HEK293 (cell line): Measurements from ENCODE around the gene SLC17A5.

Experiments used
- CTCF ChIA-PET: fragments of 350-600 bp; formaldehyde crosslinking; extraction: SDS; loops from one replicate; lab custom pipeline; 2021; ENCODE audit warnings: antibody characterized with exemption; lab: Yijun Ruan, JAX
- POLR2A ChIA-PET: fragments of 300-600 bp; formaldehyde crosslinking; extraction: SDS; loops from one replicate; lab custom pipeline; 2020; ENCODE audit warnings: antibody characterized with exemption, inconsistent platforms; lab: Yijun Ruan, JAX
- H3K27ac ChIP-seq: fragments of 200-500 bp; sonication (Bioruptor generic); 2 replicates; pipeline ENCODE4 v1.5.1; 2014; ENCODE audit warnings: low read depth, low read length, control low read depth, inconsistent platforms; ENCODE audit errors: extremely low read depth
- H3K36me3 ChIP-seq, 2 experiments: fragments of 200-500 bp in 1 of 2; sonication (Bioruptor generic) in 1 of 2; 1 replicate in 1 of 2; 2 replicates in 1 of 2; pipeline ENCODE4 v1.5.1; 2014 to 2017; ENCODE audit warnings: inconsistent platforms in 2 of 2, low read length in 2 of 2; ENCODE audit not compliant: control insufficient read depth in 2 of 2, insufficient read depth in 1 of 2
- H3K4me1 ChIP-seq: fragments of 200-500 bp; sonication (Bioruptor generic); 2 replicates; pipeline ENCODE4 v1.5.1; 2014; ENCODE audit warnings: mild to moderate bottlenecking, low read length, inconsistent platforms; ENCODE audit not compliant: control insufficient read depth, insufficient read depth
- H3K4me3 ChIP-seq: 2 replicates; pipeline ENCODE4 v1.5.1; 2011; ENCODE audit warnings: low read depth, mild to moderate bottlenecking, control low read depth, low read length, moderate library complexity
- H3K9me3 ChIP-seq: fragments of 200-500 bp; sonication (Bioruptor generic); 2 replicates; pipeline ENCODE4 v1.5.1; 2014; ENCODE audit warnings: low read depth, low read length, inconsistent platforms; ENCODE audit not compliant: control insufficient read depth, insufficient read depth
- CTCF ChIP-seq: fragments of 450-650 bp; formaldehyde crosslinking; IDR thresholded peaks from 2 replicates; pipeline ENCODE4 v1.5.1; 2016; ENCODE audit warnings: missing biosample characterization, missing genetic modification characterization
- EGR2 ChIP-seq: fragments of 450-650 bp; formaldehyde crosslinking; IDR thresholded peaks from 2 replicates; pipeline ENCODE4 v1.5.1; 2016; ENCODE audit warnings: low read depth, missing biosample characterization, missing genetic modification characterization
- KLF10 ChIP-seq: fragments of 450-650 bp; IDR thresholded peaks from 2 replicates; pipeline ENCODE4 v1.5.1; 2018; ENCODE audit warnings: missing biosample characterization, mild to moderate bottlenecking, missing genetic modification characterization
- SETDB1 ChIP-seq: IDR thresholded peaks from one replicate; pipeline ENCODE4 v1.6.1; 2017; ENCODE audit warnings: mild to moderate bottlenecking, low read length, moderate library complexity, mixed read lengths; ENCODE audit not compliant: insufficient read length
- SP7 ChIP-seq: fragments of 450-650 bp; formaldehyde crosslinking; IDR thresholded peaks from 2 replicates; pipeline ENCODE4 v1.5.1; 2016; ENCODE audit warnings: missing biosample characterization, missing genetic modification characterization
- ZBTB48 ChIP-seq: fragments of 450-650 bp; formaldehyde crosslinking; IDR thresholded peaks from 2 replicates; pipeline ENCODE4 v1.5.1; 2016; ENCODE audit warnings: missing biosample characterization, missing genetic modification characterization
- ZFP37 ChIP-seq: fragments of 450-650 bp; formaldehyde crosslinking; IDR thresholded peaks from 2 replicates; pipeline ENCODE4 v1.5.1; 2016; ENCODE audit warnings: missing biosample characterization, missing genetic modification characterization
- ZFP41 ChIP-seq: fragments of 450-650 bp; formaldehyde crosslinking; IDR thresholded peaks from 2 replicates; pipeline ENCODE4 v1.5.1; 2016; ENCODE audit warnings: missing biosample characterization, missing genetic modification characterization, borderline replicate concordance
- ZNF146 ChIP-seq: fragments of 450-650 bp; formaldehyde crosslinking; IDR thresholded peaks from 2 replicates; pipeline ENCODE4 v1.5.1; 2016; ENCODE audit warnings: missing biosample characterization, missing genetic modification characterization
- ZNF18 ChIP-seq: fragments of 450-650 bp; formaldehyde crosslinking; IDR thresholded peaks from 2 replicates; pipeline ENCODE4 v1.5.1; 2016; ENCODE audit warnings: missing biosample characterization, missing genetic modification characterization
- ZNF202 ChIP-seq: fragments of 450-650 bp; formaldehyde crosslinking; IDR thresholded peaks from 2 replicates; pipeline ENCODE4 v1.5.1; 2016; ENCODE audit warnings: missing biosample characterization, missing genetic modification characterization, borderline replicate concordance
- ZNF248 ChIP-seq: fragments of 450-650 bp; formaldehyde crosslinking; IDR thresholded peaks from 2 replicates; pipeline ENCODE4 v1.5.1; 2017; ENCODE audit warnings: missing biosample characterization, missing genetic modification characterization
- ZNF354C ChIP-seq: fragments of 450-650 bp; formaldehyde crosslinking; IDR thresholded peaks from 2 replicates; pipeline ENCODE4 v1.5.1; 2016; ENCODE audit warnings: missing biosample characterization, missing genetic modification characterization, low read depth, borderline replicate concordance
- ZNF658 ChIP-seq: fragments of 450-650 bp; formaldehyde crosslinking; IDR thresholded peaks from 2 replicates; pipeline ENCODE4; 2016; ENCODE audit warnings: missing biosample characterization, missing genetic modification characterization
- ZNF768 ChIP-seq: fragments of 450-650 bp; formaldehyde crosslinking; IDR thresholded peaks from 2 replicates; pipeline ENCODE4 v1.5.1; 2018; ENCODE audit warnings: missing biosample characterization, mild to moderate bottlenecking, missing genetic modification characterization
- ZNF776 ChIP-seq: fragments of 450-650 bp; formaldehyde crosslinking; IDR thresholded peaks from 2 replicates; pipeline ENCODE4 v1.5.0; 2017; ENCODE audit warnings: missing biosample characterization, missing genetic modification characterization, borderline replicate concordance
- ZNF843 ChIP-seq: fragments of 450-650 bp; formaldehyde crosslinking; IDR thresholded peaks from 2 replicates; pipeline ENCODE4 v1.5.1; 2016; ENCODE audit warnings: missing biosample characterization, missing genetic modification characterization
- TF ChIP-seq, protein P1 (sequence below): fragments of 450-650 bp; formaldehyde crosslinking; IDR thresholded peaks from 2 replicates; pipeline ENCODE4 v1.5.1; 2016; ENCODE audit warnings: missing biosample characterization, missing genetic modification characterization
- TF ChIP-seq, protein P2 (sequence below): fragments of 450-650 bp; formaldehyde crosslinking; IDR thresholded peaks from 2 replicates; pipeline ENCODE4 v1.5.1; 2016; ENCODE audit warnings: missing biosample characterization, missing genetic modification characterization

SLC17A5 gene

DNA sequence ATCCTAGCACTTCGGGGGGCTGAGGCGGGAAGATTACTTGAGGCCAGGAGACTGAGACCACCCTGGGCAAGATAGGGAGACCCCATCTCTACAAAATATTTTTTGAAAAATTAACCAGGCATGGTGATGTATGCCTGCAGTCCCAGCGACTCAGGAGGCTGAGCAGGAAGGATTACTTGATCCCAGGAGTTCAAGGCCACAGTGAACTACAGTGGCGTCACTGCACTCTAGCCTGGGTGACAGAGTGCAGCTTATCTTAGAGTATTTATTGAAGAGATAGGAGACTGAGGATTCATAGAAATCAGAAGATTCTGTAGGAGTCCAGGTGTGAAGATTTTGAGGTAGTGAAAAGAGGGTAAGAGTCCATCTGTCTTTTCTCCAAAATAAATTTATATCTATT is 45.0 kb downstream of the SLC17A5 start (continued):
- TF ChIP-seq ZNF768 (no peak), ZNF18 (no peak), ZNF248 (tag by site-specific recombination) (no peak)

DNA sequence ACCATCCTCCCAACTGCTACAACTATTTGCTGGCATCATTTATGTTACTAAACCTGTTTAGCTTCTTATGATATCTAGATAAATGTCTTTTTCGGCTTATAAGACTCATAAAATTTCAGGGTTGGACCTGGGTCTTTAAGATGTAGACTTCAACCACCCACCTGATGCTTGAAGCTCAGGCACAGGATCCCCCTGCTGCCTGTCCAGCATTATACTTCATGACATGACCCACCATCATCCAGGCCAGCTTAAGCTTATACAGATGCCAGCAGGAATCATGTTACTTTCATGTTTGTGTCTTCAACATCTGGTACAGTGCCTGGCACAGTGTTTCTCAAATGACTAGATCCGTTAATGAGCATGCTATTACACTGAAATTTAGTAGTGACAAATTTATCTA is 47.4 kb downstream of the SLC17A5 start:
- CTCF ChIA-PET, result no interaction called here

DNA sequence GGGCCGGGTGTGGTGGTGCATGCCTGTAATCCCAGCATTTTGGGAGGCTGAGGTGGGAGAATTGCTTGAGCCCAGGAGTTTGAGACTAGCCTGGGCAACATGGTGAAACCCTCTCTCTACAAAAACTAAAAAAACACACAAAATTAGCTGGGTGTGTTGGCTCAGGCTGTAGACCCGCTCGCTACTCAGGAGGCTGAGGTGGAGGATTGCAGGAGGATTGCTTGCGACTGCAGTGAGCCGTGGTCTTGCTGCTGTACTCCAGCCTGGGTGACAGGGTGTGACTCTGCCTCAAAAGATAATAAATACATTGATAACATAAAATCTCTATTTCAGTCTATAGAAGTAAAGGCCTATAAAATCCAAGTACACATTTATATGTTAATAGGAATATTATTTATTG is 49.3 kb downstream of the SLC17A5 start:
- Histone ChIP-seq H3K36me3 (peaks cover 3 to 25% of the 10 kb centered on the region in 2 experiments), H3K4me1 (no peaks in the 10 kb centered on the region), H3K9me3 (no peaks in the 10 kb centered on the region), H3K4me3 (no peak overlapping the region), H3K27ac (no peak overlapping the region)
- CTCF ChIA-PET, result interaction anchor here (0.6 to 0.9 kb wide), 3 partner anchors 33 to 303 kb away, joined by 3 read pairs; no protein-coding TSS in a partner anchor
- POLR2A ChIA-PET, result interaction anchor here (1.0 to 1.3 kb wide), 2 partner anchors 84 to 89 kb away, joined by 3 to 7 read pairs; partner anchors contain the start of gene EEF1A1
- TF ChIP-seq, protein P1, sequence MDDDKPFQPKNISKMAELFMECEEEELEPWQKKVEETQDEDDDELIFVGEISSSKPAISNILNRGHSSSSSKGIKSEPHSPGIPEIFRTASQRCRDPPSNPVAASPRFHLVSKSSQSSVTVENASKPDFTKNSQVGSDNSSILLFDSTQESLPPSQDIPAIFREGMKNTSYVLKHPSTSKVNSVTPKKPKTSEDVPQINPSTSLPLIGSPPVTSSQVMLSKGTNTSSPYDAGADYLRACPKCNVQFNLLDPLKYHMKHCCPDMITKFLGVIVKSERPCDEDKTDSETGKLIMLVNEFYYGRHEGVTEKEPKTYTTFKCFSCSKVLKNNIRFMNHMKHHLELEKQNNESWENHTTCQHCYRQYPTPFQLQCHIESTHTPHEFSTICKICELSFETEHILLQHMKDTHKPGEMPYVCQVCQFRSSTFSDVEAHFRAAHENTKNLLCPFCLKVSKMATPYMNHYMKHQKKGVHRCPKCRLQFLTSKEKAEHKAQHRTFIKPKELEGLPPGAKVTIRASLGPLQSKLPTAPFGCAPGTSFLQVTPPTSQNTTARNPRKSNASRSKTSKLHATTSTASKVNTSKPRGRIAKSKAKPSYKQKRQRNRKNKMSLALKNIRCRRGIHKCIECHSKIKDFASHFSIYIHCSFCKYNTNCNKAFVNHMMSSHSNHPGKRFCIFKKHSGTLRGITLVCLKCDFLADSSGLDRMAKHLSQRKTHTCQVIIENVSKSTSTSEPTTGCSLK (tag by site-specific recombination), result no peak
- no peak for TF ChIP-seq ZNF146
- no peak for TF ChIP-seq ZFP37 (tag by site-specific recombination)
- TF ChIP-seq EGR2 (tag by site-specific recombination), result no peak
- TF ChIP-seq ZBTB48 (tag by site-specific recombination), result no peak
- no peak for TF ChIP-seq ZNF776 (tag by site-specific recombination)
- no peak for TF ChIP-seq ZNF843 (tag by site-specific recombination)
- TF ChIP-seq ZNF354C, result no peak
- TF ChIP-seq, protein P2, sequence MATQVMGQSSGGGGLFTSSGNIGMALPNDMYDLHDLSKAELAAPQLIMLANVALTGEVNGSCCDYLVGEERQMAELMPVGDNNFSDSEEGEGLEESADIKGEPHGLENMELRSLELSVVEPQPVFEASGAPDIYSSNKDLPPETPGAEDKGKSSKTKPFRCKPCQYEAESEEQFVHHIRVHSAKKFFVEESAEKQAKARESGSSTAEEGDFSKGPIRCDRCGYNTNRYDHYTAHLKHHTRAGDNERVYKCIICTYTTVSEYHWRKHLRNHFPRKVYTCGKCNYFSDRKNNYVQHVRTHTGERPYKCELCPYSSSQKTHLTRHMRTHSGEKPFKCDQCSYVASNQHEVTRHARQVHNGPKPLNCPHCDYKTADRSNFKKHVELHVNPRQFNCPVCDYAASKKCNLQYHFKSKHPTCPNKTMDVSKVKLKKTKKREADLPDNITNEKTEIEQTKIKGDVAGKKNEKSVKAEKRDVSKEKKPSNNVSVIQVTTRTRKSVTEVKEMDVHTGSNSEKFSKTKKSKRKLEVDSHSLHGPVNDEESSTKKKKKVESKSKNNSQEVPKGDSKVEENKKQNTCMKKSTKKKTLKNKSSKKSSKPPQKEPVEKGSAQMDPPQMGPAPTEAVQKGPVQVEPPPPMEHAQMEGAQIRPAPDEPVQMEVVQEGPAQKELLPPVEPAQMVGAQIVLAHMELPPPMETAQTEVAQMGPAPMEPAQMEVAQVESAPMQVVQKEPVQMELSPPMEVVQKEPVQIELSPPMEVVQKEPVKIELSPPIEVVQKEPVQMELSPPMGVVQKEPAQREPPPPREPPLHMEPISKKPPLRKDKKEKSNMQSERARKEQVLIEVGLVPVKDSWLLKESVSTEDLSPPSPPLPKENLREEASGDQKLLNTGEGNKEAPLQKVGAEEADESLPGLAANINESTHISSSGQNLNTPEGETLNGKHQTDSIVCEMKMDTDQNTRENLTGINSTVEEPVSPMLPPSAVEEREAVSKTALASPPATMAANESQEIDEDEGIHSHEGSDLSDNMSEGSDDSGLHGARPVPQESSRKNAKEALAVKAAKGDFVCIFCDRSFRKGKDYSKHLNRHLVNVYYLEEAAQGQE (tag by site-specific recombination), result no peak
- no peak for TF ChIP-seq ZFP41 (tag by site-specific recombination)
- TF ChIP-seq KLF10 (tag by site-specific recombination), result no peak

More for the DNA sequence above, 47.4 kb downstream of the SLC17A5 start:
- H3K9me3 ChIP-seq, result no peaks in the 10 kb centered on the region
- no peak overlapping the region for H3K4me3 ChIP-seq
- no peaks in the 10 kb centered on the region for H3K4me1 ChIP-seq
- POLR2A ChIA-PET, result interaction anchor here (4.1 kb wide), 1 partner anchor 86 kb away, joined by 16 read pairs; the partner anchor contains the start of gene EEF1A1
- H3K27ac ChIP-seq, result no peak overlapping the region
- no peak for TF ChIP-seq SP7 (tag by site-specific recombination)
- TF ChIP-seq CTCF (tag by site-specific recombination), result no peak
- no peak for TF ChIP-seq ZNF202
- TF ChIP-seq, protein P1 (tag by site-specific recombination), result no peak
- no peak for TF ChIP-seq ZNF658 (tag by site-specific recombination)
- no peak for TF ChIP-seq SETDB1
- H3K36me3 ChIP-seq, result peaks cover 10 to 24% of the 10 kb centered on the region in 2 experiments
